Esophagus squamous epithelium (tissue), 4 donors: ENCODE measurements around the gene RAB23.

ENCODE experiments used
- POLR2A ChIP-seq, 4 donors: fragments of 450-650 bp; IDR thresholded peaks; one replicate each; pipeline ENCODE4 v1.6.1; 2017; ENCODE audit warnings: antibody characterized with exemption in 4 of 4, mild to moderate bottlenecking in 4 of 4, moderate library complexity in 3 of 4
- TF ChIP-seq, protein P1 (sequence below), 6 experiments: fragments of 450-650 bp in 4 of 6; fragments of 200-600 bp in 2 of 6; sonication (generic) in 2 of 6; IDR thresholded peaks; one replicate each; pipeline ENCODE4 v1.5.1; 2016 to 2019; ENCODE audit warnings: antibody characterized with exemption in 6 of 6, mild to moderate bottlenecking in 4 of 6, moderate library complexity in 4 of 6

DNA sequence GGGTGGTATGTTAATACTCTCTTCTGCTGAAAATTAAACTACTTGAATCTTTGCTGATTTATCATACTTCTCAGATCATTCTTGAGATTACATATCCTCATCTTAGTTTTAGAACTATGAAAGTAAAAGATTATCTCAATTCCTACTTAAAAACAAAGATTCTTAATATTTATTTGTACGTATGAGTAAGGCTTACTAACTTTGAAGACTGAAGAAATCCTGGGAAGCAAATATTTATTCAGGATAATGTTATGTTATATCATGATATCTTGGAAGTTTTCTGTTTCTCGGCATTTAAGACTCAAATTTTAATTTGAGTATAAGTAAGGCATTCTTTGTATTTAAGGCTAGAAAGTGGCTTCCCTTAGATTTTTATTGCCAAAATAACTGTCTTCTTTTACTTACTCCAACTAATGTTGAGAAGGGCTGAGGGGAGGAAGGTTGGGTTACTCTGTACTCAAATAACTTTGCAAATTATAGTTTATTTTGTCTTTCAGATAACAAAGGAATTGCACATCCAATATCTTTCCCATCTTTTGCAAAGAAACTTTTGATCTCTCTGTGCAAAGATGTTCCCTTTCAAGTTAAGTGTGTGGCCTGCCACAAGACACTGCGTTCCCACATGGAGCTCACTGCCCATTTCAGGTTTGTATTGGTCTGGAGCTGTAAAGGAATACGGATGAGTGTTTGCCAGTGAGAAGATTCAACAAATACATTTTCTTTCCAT lies 80.5 kb downstream of the RAB23 start:
- TF ChIP-seq, protein P1, sequence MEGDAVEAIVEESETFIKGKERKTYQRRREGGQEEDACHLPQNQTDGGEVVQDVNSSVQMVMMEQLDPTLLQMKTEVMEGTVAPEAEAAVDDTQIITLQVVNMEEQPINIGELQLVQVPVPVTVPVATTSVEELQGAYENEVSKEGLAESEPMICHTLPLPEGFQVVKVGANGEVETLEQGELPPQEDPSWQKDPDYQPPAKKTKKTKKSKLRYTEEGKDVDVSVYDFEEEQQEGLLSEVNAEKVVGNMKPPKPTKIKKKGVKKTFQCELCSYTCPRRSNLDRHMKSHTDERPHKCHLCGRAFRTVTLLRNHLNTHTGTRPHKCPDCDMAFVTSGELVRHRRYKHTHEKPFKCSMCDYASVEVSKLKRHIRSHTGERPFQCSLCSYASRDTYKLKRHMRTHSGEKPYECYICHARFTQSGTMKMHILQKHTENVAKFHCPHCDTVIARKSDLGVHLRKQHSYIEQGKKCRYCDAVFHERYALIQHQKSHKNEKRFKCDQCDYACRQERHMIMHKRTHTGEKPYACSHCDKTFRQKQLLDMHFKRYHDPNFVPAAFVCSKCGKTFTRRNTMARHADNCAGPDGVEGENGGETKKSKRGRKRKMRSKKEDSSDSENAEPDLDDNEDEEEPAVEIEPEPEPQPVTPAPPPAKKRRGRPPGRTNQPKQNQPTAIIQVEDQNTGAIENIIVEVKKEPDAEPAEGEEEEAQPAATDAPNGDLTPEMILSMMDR (IDR thresholded peaks at IDR 0.05) = no peak
- no peak for TF ChIP-seq POLR2A (IDR thresholded peaks at IDR 0.05)
